Measurements from ENCODE around the gene PPME1.

PPME1 gene

DNA sequence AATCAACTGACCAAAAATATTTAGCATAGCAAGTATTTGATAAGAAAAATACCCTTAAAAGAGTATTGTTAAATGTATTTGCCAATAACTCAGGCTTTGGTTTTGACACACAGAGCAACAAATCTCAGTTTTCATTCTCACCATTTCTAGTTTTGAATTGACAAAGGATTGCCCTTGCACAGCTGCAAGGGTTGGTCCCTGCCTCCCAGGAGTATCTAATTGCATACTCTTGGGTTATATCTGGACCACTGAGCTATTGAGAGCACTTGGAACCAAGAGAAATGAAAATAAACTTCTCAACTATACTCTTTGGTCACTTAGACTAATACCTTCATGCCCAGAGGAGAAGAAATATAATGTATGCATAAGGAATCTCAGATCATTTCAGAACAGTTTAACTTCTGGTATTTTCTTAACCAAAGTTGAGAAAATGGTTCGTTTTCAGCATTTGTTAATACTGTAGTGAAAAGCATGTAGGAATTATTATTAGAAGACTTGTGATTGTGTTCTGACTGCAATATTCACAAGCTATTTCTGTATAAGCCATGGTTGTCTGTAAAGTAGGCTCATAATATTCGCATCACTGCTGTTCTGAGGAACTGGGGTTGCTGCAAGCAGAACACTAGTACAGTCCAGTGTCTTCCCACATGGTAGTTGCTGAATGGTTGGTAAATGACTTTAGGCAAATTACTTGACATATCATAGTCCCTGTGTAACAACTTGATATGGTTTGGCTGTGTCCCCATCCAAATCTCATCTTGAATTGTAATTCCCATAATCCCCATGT is 8.2 kb upstream of the PPME1 start:
- DNase-seq, result no peak

DNA sequence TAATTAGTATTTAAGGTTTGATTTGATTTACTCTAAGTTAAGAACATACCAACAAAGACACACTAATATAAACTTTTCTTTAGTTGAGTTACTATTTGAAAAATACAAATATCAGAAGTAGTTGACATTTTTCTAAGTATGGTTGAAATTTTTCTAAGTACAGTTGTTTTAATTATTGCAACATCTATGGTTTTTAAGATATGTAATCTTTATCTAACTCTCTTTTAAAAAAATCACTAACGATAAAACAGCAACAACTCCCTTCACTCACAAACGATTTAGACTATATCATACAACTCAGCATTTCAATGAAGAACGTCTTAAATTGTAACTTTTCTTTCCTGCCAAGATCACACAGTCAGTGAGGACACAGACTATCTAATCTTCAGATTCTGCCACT is 2.3 kb upstream of the PPME1 start:
- DNase-seq, result no peak

DNA sequence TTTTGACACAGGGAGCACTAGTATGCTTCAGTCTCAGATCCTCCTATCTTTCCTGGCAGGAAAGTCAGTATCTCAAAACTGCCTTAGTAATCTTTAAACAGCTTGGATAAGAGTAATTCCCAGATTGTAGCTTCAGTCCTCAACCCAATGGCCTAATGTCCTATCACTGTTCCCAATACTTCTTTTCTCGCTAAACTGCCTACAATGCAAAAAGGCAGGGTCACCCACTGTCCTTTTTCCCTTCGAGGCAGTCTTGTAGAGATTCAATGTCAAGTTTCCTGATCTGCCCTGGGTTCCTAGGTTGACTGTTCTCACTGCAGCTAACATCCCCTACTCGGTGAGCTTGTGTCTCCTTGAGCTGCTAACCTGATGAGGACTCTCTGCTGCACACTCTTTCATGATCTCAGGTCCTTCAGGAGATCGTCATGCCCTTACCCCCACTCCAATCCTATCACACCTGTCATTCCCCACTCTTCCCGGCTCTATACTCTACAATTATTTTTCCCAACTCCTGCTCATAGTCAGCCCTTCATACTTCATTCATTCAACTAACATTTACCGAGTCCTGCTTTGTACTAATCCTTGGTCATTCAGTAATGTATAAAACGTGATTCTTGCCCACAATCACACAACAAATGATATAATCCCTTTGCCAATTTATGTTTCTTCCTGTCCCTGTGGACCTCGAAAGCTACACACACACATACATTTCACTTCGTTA is 1.2 kb upstream of the PPME1 start:
- DNase-seq, result no peak

- no peak for DNase-seq
Measured at GRCh38 chr11:74171630-74171968, 510 bp downstream of the PPME1 start.

GRCh38 chr11:74171997-74172396 is 908 bp downstream of the PPME1 start:
- no peak for DNase-seq

GRCh38 chr11:74175920-74176319 is 4.8 kb downstream of the PPME1 start:
- no peak for DNase-seq

DNA sequence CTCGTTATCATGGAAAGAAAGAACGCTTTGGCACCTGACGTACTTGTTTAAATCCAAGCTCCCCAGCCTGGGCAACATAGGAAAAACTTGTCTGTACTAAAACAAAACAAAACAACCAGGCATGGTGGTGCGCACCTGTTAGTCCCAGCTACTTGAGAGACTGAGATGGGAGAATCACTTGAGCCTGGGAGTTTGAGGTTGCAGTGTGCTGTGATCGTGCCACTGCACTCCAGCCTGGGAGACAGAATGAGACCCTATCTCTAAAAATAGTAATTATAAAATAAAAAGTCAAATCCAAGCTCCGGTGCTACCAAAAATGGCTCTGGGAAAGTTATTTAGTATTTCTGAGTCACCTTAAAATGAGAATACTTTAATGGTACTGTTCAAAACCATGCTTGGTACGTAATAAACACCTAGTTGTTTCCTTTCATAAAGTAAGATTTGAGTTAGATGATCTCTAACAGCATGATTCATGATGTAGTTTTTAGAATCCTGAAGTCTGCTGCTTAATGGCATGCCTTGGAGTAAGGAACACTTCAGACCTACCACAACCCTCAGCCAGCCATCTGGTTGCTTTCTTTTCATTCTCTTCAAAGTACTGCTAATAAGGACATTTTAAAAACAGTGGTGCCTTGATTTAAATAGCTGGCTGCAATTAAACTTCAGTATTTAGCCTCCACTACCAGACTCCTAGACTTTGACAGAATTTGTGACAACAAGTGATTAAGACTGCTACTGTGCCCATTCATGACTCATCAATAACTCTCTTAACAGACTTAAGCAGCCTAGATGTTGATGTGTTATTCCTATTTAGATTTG is 8.4 kb downstream of the PPME1 start:
- DNase-seq, result no peak

DNA sequence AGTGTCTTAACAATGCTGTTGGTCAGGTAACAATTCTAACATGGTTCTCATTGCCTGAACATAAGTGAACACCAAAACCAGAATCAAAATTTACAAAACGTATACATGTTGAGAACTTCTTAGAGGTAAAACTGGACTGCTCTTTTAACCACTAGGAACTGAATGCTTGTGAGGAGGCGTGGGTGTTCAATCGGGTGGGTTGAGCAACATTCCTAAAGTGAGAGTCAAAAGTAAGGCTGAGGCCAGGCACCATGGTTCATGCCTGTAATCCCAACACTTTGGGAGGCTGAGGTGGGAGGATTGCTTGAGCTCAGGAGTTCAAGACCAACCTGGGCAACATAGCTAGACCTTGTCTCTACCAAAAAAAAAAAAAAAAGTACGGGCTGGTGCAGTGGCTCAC is 11.5 kb downstream of the PPME1 start:
- DNase-seq, result no peak

GRCh38 chr11:74185285-74185684 is 14.2 kb downstream of the PPME1 start:
- DNase-seq, result no peak

DNA sequence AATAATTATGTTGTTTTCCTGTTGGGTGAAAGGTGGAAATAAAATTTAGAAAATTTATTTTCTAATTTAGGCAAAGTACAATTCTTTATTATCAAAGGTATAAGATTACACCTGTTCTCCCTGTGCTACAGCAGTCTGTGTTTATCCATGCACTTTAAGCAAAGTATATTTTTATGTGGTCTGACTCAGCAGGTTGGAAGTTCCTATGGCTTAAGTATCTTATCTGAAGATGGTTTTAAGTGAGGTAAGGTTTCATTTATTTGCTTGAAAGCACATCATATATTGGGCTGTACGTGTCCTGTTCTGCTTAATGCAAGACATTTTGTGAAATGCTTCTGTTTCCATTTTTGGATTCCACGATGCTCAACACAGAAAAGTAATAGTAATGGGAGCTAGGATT is 14.6 kb downstream of the PPME1 start:
- no peak for DNase-seq

GRCh38 chr11:74195828-74196227 is 24.7 kb downstream of the PPME1 start:
- no peak for DNase-seq

DNA sequence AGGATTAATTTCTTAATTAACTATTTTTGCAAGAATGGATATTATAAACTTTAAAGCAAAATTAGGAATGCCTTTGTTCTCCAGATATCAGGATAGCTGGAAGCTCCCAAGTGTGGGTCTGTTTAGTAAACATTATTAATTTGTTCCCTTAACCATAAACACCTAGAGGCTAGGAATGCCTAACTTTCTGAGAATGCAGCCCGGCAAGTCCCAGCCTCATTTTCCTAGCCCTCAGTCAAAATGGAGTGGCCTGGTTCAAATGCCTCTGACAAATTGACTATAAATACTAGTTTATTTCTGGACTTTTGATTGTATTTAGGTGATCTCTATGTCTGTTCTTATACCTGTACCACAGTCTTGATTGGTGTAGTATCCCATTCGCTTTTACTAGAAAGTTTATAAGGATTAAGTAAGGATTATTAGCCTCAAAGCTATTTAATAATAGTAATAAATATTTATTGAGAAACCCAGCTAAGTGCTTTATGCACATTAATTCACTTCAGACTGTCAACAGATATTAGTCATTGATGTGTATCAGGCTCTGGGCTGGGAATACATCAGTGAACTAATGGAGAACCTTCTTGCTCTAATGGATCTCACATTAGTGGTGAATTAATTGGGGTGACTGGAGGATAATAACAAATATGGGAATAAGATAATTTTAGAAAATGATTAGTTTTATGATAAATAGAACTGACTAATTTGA is 25.8 kb downstream of the PPME1 start:
- no peak for DNase-seq

GRCh38 chr11:74203966-74204365 is 32.9 kb downstream of the PPME1 start:
- DNase-seq, result no peak

GRCh38 chr11:74204701-74205100 is 33.6 kb downstream of the PPME1 start:
- DNase-seq, result no peak

DNA sequence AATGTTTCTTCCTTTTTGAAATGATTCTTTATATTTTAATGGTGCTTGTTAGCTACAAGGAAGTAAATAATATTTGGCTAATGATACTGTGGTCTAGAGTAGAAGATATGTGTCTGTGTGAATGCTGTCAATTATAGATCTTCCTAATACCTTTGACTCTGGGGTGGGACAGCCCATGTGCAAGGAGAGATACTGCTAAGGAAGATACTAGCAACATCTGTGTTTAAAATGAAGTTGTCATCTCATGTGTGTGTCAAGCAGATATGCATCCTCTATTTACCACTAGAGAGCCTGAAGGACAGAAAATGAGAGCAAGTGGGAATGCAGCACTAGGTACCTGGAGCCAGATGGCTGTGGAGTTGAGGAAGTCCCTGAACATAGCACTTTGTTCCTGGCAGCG is 34.1 kb downstream of the PPME1 start:
- DNase-seq, result no peak

GRCh38 chr11:74206746-74207145 is 35.7 kb downstream of the PPME1 start:
- no peak for DNase-seq

DNA sequence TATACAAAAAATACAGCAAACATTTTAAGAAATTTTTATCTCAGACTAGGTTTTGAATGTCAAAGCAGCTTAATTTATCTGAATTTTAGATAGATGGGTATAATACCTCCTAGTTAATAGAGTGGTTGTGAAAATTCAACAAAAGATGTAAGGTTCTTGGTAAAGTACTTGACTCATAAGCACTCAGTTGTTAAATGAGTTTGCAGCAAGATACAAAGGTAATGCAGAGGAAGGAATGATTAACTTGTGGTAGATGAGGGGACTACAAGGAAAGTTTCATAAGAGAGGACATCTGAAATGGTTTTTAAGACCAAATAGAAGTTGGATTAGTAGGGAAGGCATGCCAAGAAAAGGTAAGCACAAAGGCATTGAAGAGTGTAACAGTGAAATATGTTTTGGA is 37.4 kb downstream of the PPME1 start:
- DNase-seq, result no peak

DNA sequence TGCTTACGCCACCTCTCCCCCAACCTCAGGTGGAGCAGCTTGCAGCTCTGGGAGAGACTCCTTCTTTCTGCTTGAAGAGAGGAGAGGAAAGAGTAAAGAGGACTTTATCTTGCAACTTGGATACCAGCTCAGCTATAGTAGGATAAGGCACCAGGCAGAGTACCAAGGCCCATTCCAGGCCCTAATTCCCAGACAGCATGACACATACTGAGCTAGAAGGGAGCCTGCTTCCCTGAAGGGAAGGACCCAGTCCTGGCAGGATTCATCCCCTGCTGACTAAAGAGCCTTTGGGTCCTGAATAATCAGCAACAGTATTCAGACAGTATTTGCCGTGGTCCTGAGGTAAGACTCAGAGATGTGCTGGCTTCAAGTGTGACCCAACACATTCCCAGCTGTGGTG is 41.4 kb downstream of the PPME1 start:
- DNase-seq, result no peak

DNA sequence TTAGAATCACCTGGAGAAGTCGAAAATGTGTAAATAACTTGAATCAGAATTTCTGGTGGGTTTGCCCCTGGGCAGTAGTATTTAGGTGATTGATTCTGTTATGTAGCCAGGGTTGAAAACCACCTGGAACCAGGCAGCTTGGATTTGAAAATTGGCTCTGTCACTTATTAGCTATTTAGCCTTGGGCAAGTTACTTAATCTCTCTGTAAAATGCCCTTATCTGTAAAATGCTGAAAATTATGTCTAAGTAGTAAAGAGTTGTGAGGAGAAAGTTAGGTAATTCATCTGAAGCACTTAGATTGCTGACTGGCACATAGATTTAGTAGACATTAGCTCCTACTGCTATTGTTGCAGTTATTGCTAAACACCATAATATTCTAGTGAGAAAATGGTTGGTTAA is 49.3 kb downstream of the PPME1 start:
- no peak for DNase-seq

- no peak for DNase-seq
Measured at GRCh38 chr11:74221816-74222215, 50.7 kb downstream of the PPME1 start.

GRCh38 chr11:74225565-74225964 is 54.5 kb downstream of the PPME1 start:
- DNase-seq, result no peak

GRCh38 chr11:74226907-74227306 is 55.8 kb downstream of the PPME1 start:
- no peak for DNase-seq

DNA sequence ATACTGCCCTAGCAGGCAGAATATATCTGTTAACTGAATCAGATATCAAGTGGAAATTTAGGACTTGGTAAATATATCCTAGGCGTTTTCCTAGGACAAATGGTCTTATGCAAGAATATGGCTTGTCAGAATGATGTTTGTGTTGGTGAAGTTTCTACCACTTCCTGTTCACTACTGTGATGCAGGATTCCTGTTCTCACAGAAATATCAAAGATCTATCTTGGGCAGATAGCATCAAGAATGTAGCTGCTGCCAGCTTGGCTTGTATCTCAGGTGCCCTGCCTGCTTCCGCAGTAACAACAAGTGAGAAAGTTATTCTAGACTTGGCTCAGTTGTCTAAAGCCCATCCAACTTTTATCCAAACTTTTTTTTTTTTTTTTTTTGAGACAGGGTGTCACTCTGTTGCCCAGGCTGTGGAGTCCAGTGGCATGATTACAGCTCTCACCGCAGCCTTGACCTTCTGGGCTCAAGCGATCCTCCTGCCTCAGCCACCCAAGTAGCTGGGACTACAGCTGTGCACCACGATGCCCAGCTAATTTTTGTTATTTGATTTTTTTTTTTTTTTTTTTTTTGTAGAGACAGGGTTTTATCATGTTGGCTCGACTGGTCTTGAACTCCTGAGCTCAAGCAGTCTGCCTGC is 61.3 kb downstream of the PPME1 start:
- peak; percentile 4 for DNase-seq
